ENCODE data around the gene PIEZO2. TPM values are rescaled to one million over a fixed set of nuclear protein-coding genes. Genes with fewer than 3 reads are reported as not detected.

Gene PIEZO2
- total RNA-seq, 1 experiment from 2014 or later, result 0.82 TPM

GRCh38 chr18:11071300-11071699, 78.1 kb downstream of the PIEZO2 start:
- peak; percentile 43 for DNase-seq (ENCODE audit: low read depth)

- DNase-seq (ENCODE audit: low read depth), result no peak
These were observed 78.8 kb downstream of the PIEZO2 start for GRCh38 chr18:11070593-11070992.

- DNase-seq (ENCODE audit: low read depth), result no peak
These were observed 83.3 kb downstream of the PIEZO2 start for GRCh38 chr18:11066038-11066437.

- no peak for DNase-seq (ENCODE audit: low read depth)
These were observed 84.5 kb downstream of the PIEZO2 start for GRCh38 chr18:11064727-11065460.

- DNase-seq (ENCODE audit: low read depth), result no peak
These were observed 85.3 kb downstream of the PIEZO2 start for GRCh38 chr18:11064106-11064505.

- no peak for DNase-seq (ENCODE audit: low read depth)
These were observed 93.6 kb downstream of the PIEZO2 start for GRCh38 chr18:11055721-11056120.

GRCh38 chr18:11054497-11054896, 94.9 kb downstream of the PIEZO2 start:
- no peak for DNase-seq (ENCODE audit: low read depth)

- DNase-seq (ENCODE audit: low read depth), result no peak
These were observed 96.1 kb downstream of the PIEZO2 start for GRCh38 chr18:11053293-11053692.

GRCh38 chr18:11052800-11053199, 96.6 kb downstream of the PIEZO2 start:
- DNase-seq (ENCODE audit: low read depth), result peak; percentile 52

- no peak for DNase-seq (ENCODE audit: low read depth)
These were observed 97.9 kb downstream of the PIEZO2 start for GRCh38 chr18:11051462-11051861.

GRCh38 chr18:11050966-11051365, 98.4 kb downstream of the PIEZO2 start:
- no peak for DNase-seq (ENCODE audit: low read depth)

GRCh38 chr18:11047817-11048216, 101.6 kb downstream of the PIEZO2 start:
- no peak for DNase-seq (ENCODE audit: low read depth)

GRCh38 chr18:11047156-11047555, 102.2 kb downstream of the PIEZO2 start:
- peak; percentile 55 for DNase-seq (ENCODE audit: low read depth)

- no peak for DNase-seq (ENCODE audit: low read depth)
These were observed 103.2 kb downstream of the PIEZO2 start for GRCh38 chr18:11046140-11046539.

- DNase-seq (ENCODE audit: low read depth), result no peak
These were observed 105.7 kb downstream of the PIEZO2 start for GRCh38 chr18:11043694-11044093.

GRCh38 chr18:11042247-11042646, 107.1 kb downstream of the PIEZO2 start:
- DNase-seq (ENCODE audit: low read depth), result no peak

- no peak for DNase-seq (ENCODE audit: low read depth)
These were observed 108.3 kb downstream of the PIEZO2 start for GRCh38 chr18:11040823-11041656.

GRCh38 chr18:11040359-11040758, 109.0 kb downstream of the PIEZO2 start:
- no peak for DNase-seq (ENCODE audit: low read depth)

- no peak for DNase-seq (ENCODE audit: low read depth)
These were observed 111.7 kb downstream of the PIEZO2 start for GRCh38 chr18:11037533-11038240.

- no peak for DNase-seq (ENCODE audit: low read depth)
These were observed 113.4 kb downstream of the PIEZO2 start for GRCh38 chr18:11035814-11036495.

- no peak for DNase-seq (ENCODE audit: low read depth)
These were observed 114.0 kb downstream of the PIEZO2 start for GRCh38 chr18:11035376-11035775.

All from HT1080 (cell line).